Femur (tissue), 1 donor: ENCODE results near the gene TRAF3IP1.
"Not testable (repeated sequence)": the region's sequence is repeated elsewhere in the genome, so short reads cannot be mapped to it uniquely, and the experiment has no call there.

Experiments
- DNase-seq: peaks from one replicate; pipeline ENCODE4 v3.0.0-alpha.2; 2017

TRAF3IP1 gene

GRCh38 chr2:238320246-238320647 lies at the start of gene TRAF3IP1:
TSS of gene TRAF3IP1 (plus strand) at chr2:238320518. CDS start at chr2:238320663, 145 bp downstream.
- DNase-seq, result peak; percentile 95

GRCh38 chr2:238270606-238271005 lies 49.7 kb upstream of the TRAF3IP1 start:
- no peak for DNase-seq

DNA sequence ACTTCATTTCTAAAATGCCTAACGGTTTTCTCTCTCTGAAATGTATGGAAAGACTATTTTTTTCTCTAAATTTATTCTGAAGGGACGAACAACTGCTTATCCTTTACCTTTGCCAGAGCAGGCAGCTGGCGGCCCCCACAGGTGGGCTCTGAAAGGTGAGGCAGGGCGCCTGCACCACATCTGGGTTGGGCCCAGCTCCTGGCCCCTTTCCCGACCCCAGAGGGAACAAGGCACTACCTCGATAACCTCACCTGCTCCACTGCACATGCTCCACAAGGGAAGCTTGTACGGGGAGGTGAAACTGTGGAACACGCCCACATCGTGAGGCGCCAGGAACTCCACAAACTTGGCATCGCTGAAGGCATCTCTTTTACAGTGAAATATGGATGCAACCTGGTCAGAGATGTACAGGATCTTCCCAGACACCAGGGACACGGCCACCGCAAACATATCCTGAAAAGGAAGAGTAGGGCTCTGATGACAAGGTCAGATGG lies 49.2 kb upstream of the TRAF3IP1 start:
- no peak for DNase-seq

DNA sequence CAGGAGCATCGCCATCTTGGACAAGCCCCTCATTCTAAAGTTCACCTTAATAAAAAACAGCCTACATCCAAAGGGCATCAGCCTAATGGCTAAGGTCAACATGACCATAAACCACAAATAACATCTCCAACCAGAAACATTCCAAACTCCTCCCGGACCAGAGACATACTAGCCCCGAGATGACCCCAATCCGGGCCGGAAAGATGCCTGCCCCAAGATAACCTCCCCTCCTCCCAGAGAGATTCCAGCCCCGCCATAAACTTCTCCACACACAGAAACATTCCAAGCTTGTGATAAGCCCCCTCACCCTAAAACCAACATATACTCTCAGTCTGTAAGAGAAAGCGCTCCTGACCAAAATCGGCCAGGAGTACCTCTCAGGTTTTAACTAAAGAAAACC lies 48.6 kb upstream of the TRAF3IP1 start:
- DNase-seq, result not testable (repeated sequence)

DNA sequence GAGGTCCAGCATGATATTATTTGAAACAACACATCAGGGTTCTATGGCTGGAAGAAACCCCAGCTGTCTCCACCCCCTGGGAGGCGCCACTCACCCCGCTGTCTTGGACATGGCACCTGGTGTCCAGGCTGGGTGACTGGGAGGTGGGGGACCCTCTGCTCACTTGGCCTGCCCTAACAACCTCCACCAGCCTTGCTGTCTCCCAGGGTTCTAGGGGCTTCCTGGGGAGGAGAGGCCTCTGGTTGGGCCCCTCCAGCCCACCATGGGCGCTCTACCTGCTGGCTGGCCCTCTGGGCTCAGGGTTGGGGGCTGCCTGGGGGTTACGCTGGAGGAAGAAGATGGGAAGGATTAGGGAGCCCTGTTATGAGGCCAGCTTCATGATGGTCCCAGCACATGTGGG lies 48.2 kb upstream of the TRAF3IP1 start:
- no peak for DNase-seq

GRCh38 chr2:238273433-238273832 lies 46.9 kb upstream of the TRAF3IP1 start:
- DNase-seq, result not testable (repeated sequence)

GRCh38 chr2:238274152-238274865 lies 46.0 kb upstream of the TRAF3IP1 start:
- no peak for DNase-seq

DNA sequence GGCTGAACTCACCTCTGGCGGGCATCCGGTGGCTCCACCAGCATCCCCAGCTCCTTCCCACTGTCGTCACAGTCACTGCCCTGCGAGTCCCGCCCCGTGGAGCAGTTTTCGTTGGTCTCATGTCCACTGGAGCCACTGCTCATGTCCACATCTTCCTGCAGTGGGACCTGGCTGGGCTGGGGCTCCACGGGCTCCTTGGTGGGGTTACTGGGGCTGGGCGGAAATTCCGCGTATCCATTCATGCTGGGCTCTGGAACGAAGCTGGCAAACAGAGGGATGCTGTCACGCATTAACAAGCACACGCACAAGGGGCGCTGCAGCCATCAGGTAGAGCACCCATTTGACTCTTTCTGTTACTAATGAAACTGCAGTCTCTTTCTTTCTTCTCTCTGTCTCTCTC lies 42.6 kb upstream of the TRAF3IP1 start:
- no peak for DNase-seq

GRCh38 chr2:238278626-238279323 lies 41.5 kb upstream of the TRAF3IP1 start:
- DNase-seq, result no peak

- DNase-seq, result no peak
Observed at GRCh38 chr2:238279324-238279682, 41.0 kb upstream of the TRAF3IP1 start.

DNA sequence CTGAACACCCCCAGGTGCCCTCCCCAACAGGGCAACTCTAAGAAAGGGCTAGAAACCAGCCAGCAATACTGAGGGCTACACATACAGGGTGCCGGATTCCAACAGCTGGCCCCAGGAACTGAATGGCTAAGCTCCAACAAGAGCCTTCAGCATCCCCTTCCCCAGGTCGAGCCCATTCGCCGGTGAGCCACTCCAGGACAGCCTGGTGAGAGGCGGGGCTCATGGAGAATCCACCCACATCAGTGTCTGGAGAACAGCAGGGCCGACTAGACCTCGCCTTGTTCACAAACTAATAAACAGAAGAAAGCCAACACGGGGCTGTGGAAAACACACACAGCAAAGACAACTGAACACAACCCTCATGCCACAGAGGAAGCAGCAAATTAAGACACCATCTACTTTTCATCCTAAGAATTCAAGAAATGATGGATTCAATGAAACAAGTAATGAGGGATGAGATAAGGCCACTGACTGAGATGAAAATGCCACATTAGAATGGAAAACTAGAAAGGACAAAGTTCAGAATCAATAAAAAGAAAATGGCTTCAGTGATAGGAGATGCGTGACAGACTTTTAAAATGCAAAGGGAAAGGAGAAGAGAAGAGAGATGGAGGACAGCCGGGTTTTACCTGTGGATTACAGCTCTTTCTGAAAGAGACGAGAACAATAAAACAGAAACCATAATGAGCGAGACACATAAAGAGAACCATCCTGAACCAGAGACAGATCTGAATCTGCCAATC lies 40.1 kb upstream of the TRAF3IP1 start:
- no peak for DNase-seq

- DNase-seq, result no peak
Observed at GRCh38 chr2:238281826-238282480, 38.4 kb upstream of the TRAF3IP1 start.

- no peak for DNase-seq
Observed at GRCh38 chr2:238282861-238283738, 37.2 kb upstream of the TRAF3IP1 start.

DNA sequence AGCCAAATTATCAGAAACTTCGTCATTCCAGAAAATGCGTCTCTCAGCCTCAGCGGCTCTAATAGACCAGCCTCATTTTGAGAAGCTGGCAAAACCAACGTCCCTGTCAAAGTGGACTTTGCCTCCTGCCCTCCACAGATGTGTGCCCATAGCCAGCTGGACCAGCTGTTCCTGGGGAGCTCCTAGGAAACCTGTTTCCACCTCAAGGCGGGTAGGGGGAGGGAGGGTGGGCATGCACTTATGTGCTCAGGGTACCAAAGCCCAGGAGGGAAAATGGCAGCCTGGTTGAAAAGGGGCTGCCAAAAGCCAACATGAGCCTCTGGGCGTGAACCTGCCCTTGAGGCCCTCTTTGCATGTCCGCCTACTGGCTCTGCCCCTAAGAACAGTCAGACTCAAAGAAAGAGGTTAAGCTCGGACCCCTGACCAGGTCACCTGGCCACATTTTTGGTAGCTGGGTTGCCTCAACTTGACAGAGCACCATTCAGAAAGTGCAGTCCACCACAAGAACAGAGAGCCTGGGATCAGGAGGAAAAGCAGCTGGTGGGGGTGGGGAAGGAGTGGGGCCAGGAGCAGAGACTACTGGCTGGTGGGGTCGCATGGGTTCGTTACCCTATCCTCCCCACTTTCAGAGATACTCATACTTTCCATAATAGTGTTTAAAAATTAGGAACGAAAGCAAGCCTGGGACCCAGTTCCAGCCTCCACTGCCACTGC lies 35.4 kb upstream of the TRAF3IP1 start:
- no peak for DNase-seq

GRCh38 chr2:238285653-238286082 lies 34.6 kb upstream of the TRAF3IP1 start:
- DNase-seq, result peak; percentile 92

- DNase-seq, result no peak
Observed at GRCh38 chr2:238286095-238286494, 34.2 kb upstream of the TRAF3IP1 start.

GRCh38 chr2:238286551-238286950 lies 33.8 kb upstream of the TRAF3IP1 start:
- peak; percentile 73 for DNase-seq

DNA sequence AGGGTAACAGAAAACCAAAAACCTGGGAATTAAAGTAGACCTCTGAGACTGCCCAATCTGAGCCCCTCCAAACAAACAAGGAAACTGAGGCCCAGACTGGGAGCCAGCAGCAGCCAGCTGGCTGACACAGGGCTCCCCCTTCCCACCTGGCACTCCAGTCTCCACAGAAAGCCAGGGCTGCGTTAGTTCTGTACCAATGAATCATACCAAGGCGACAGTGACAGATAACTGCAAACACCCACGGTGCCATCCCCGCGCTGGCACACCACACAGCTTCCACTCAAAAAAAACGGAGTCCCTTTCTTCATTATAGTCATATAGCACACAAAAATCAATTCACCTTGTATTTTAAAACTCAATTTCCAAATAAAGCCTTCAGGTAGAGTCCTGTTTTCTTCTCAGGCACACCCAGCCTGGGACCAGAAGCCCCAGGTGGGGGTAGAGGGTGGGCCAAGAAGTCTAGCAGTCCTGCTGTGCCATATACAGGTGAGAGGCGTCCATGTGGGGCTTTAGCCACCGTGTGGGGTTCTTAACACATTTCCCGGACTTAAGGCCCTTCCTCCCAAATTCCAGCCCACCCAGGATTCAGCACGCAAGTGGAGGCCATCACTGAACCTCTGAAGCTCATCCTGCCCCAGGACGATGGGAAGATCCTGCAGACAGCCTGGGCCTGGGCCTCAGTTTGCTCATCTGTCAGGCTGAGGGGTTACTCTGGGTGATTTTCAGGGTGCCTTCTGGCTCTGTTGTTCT lies 33.2 kb upstream of the TRAF3IP1 start:
- DNase-seq, result no peak

GRCh38 chr2:238287737-238288649 lies 32.3 kb upstream of the TRAF3IP1 start, which contains the start of gene PER2:
TSS of gene PER2 (minus strand) at chr2:238288610. CDS start at chr2:238277936, 10,674 bp downstream.
- peak; percentile 83 for DNase-seq
